HCT116 (cell line): Measurements from ENCODE around the gene SF3B4. TPM values are rescaled to one million over a fixed set of nuclear protein-coding genes. Genes with fewer than 3 reads are reported as not detected.
"Not testable (repeated sequence)": the region's sequence is repeated elsewhere in the genome, so short reads cannot be mapped to it uniquely, and the experiment has no call there.

Source experiments
- ATAC-seq: fragments of 200-7000 bp; cut with Tn5 transposase; 2 replicates; pipeline ENCODE4 v1.9.1; 2020; ENCODE audit warnings: mild to moderate bottlenecking, moderate library complexity
- BruUV-seq: library from RNA; stranded (reverse); fragments of 400-500 nt; replicated peaks from 2 replicates; lab custom pipeline; 2021; lab: Mats Ljungman, UMichigan
- CTCF ChIA-PET: fragments of 300-600 bp; sonication (Branson Sonifier 250); formaldehyde crosslinking; loops from one replicate; lab custom pipeline; 2021; ENCODE audit warnings: antibody characterized with exemption; lab: Charles Lee
- POLR2A ChIA-PET: fragments of 300-600, 350-600 bp; sonication (Branson Sonifier 250); formaldehyde crosslinking; loops from one replicate; lab custom pipeline; 2021; ENCODE audit warnings: antibody characterized with exemption; lab: Charles Lee
- RAD21 ChIA-PET, 2 experiments: fragments of 300-600 bp; sonication (Branson Sonifier 250); formaldehyde crosslinking; loops; one replicate each; lab custom pipeline; 2023; ENCODE audit warnings: low total read pairs in 2 of 2; ENCODE audit not compliant: uncharacterized antibody in 2 of 2, unreplicated experiment in 2 of 2, low non-redundant PET in 1 of 2; lab: Charles Lee
- DNase-seq: peaks from one replicate; pipeline ENCODE4 v3.0.0-alpha.2; 2010; ENCODE audit warnings: low read depth, low spot score
- H2AFZ ChIP-seq: fragments of 200-600 bp; shearing (Covaris generic), sonication (generic); 2 replicates; pipeline ENCODE4 v1.6.1; 2017; ENCODE audit warnings: low read depth, mixed run types, mixed read lengths, antibody characterized with exemption, low read length; ENCODE audit not compliant: poor library complexity, severe bottlenecking
- H3K27ac ChIP-seq: 2 replicates; pipeline ENCODE4 v1.5.1; 2012; ENCODE audit warnings: low read depth, low read length
- H3K27me3 ChIP-seq: fragments of 200-600 bp; sonication (generic); 2 replicates; pipeline ENCODE4 v1.6.1; 2016; ENCODE audit warnings: mixed run types, low read length, mixed read lengths; ENCODE audit not compliant: insufficient read depth
- H3K36me3 ChIP-seq, 2 experiments: fragments of 200-500 bp in 1 of 2; fragments of 200-600 bp in 1 of 2; sonication (Bioruptor generic) in 1 of 2; sonication (generic) in 1 of 2; 2 replicates each; pipeline versions ENCODE4 v1.5.1 to v1.6.1; 2014 to 2016; ENCODE audit warnings: low read length in 2 of 2, inconsistent platforms in 1 of 2, mixed read lengths in 1 of 2, mixed run types in 1 of 2; ENCODE audit not compliant: insufficient read depth in 2 of 2, control insufficient read depth in 1 of 2
- H3K4me1 ChIP-seq, 2 experiments: fragments of 200-600 bp in 1 of 2; sonication (generic) in 1 of 2; 2 replicates each; pipeline versions ENCODE4 v1.5.1 to v1.6.1; 2012 to 2017; ENCODE audit warnings: low read length in 2 of 2, inconsistent platforms in 1 of 2, mild to moderate bottlenecking in 1 of 2, mixed read lengths in 1 of 2, mixed run types in 1 of 2, moderate library complexity in 1 of 2; ENCODE audit not compliant: insufficient read depth in 2 of 2, control insufficient read depth in 1 of 2
- H3K4me2 ChIP-seq: fragments of 200-600 bp; sonication (generic); 2 replicates; pipeline ENCODE4 v1.6.1; 2017; ENCODE audit warnings: mixed run types, low read length, mixed read lengths
- H3K4me3 ChIP-seq, 2 experiments: fragments of 200-600 bp in 1 of 2; sonication (generic) in 1 of 2; replicated peaks in 1 of 2; 2 replicates each; pipeline ENCODE4 v1.5.1; 2011 to 2016; ENCODE audit warnings: low read length in 2 of 2, control low read depth in 1 of 2, low read depth in 1 of 2, mild to moderate bottlenecking in 1 of 2, mixed read lengths in 1 of 2, mixed run types in 1 of 2
- H3K79me2 ChIP-seq: fragments of 200-600 bp; sonication (generic); 2 replicates; pipeline ENCODE4 v1.6.1; 2017; ENCODE audit warnings: mild to moderate bottlenecking, mixed run types, low read length, moderate library complexity, mixed read lengths; ENCODE audit not compliant: insufficient read depth
- H3K9ac ChIP-seq: fragments of 200-600 bp; sonication (generic); 2 replicates; pipeline ENCODE4 v1.6.1; 2016; ENCODE audit warnings: low read length, mixed read lengths
- H3K9me2 ChIP-seq: fragments of 200-600 bp; sonication (generic), shearing (Covaris generic); 2 replicates; pipeline ENCODE4 v1.6.1; 2017; ENCODE audit warnings: mixed run types, mild to moderate bottlenecking, moderate library complexity; ENCODE audit not compliant: insufficient read depth
- H3K9me3 ChIP-seq, 2 experiments: fragments of 200-500 bp in 1 of 2; fragments of 200-600 bp in 1 of 2; sonication (Bioruptor generic) in 1 of 2; sonication (generic) in 1 of 2; 2 replicates each; pipeline ENCODE4 v1.6.1; 2014 to 2017; ENCODE audit warnings: low read length in 2 of 2, mixed read lengths in 2 of 2, inconsistent platforms in 1 of 2, low read depth in 1 of 2, mild to moderate bottlenecking in 1 of 2, mixed run types in 1 of 2, moderate library complexity in 1 of 2; ENCODE audit not compliant: control insufficient read depth in 1 of 2, insufficient read depth in 1 of 2
- H4K20me1 ChIP-seq: fragments of 200-600 bp; sonication (generic), shearing (Covaris generic); 2 replicates; pipeline ENCODE4 v1.6.1; 2017; ENCODE audit warnings: mixed run types, mild to moderate bottlenecking, moderate library complexity; ENCODE audit not compliant: insufficient read depth
- ELF1 ChIP-seq: IDR thresholded peaks from 2 replicates; pipeline ENCODE4 v1.6.1; 2012; ENCODE audit warnings: low read depth, borderline replicate concordance
- FOSL1 ChIP-seq: IDR thresholded peaks from 2 replicates; pipeline ENCODE4 v1.6.1; 2012; ENCODE audit warnings: low read depth
- JUND ChIP-seq: IDR thresholded peaks from 2 replicates; pipeline ENCODE4 v1.6.1; 2012
- MAX ChIP-seq: IDR thresholded peaks from 2 replicates; pipeline ENCODE4 v1.6.1; 2012
- POLR2A ChIP-seq: IDR thresholded peaks from 2 replicates; pipeline ENCODE4 v1.7.0; 2011; ENCODE audit warnings: borderline replicate concordance; ENCODE audit not compliant: insufficient read depth, insufficient read length; ENCODE audit errors: extremely low read depth
- RAD21 ChIP-seq: IDR thresholded peaks from 2 replicates; pipeline ENCODE4 v1.6.1; 2012; ENCODE audit warnings: low read depth, mild to moderate bottlenecking
- SRF ChIP-seq: IDR thresholded peaks from 2 replicates; pipeline ENCODE4 v1.6.1; 2012; ENCODE audit warnings: low read depth
- YY1 ChIP-seq: IDR thresholded peaks from 2 replicates; pipeline ENCODE4 v1.6.1; 2011; ENCODE audit warnings: low read length, low read depth, moderate library complexity, mild to moderate bottlenecking; ENCODE audit not compliant: insufficient replicate concordance; ENCODE audit errors: extremely low read depth
- ZFX ChIP-seq: fragments of 450-650 bp; IDR thresholded peaks from 2 replicates; pipeline ENCODE4 v1.6.1; 2017
- ZNF274 ChIP-seq: fragments of 200-500 bp; sonication (Bioruptor generic); IDR thresholded peaks from 2 replicates; pipeline ENCODE4 v1.6.1; 2014; ENCODE audit warnings: mild to moderate bottlenecking, low read depth, low read length, inconsistent platforms
- intact Hi-C: fragments of 100-400 bp; cut with micrococcal nuclease; formaldehyde crosslinking; loops from 2 replicates; pipeline ENCODE4 v1.10.0; 2022
- total RNA-seq: library from RNA; stranded (reverse); gene quantifications from one replicate; pipeline ENCODE4 v1.2.1, GENCODE V29; 2021; ENCODE audit not compliant: unreplicated experiment
- TF ChIP-seq, protein P1 (sequence below): IDR thresholded peaks from 2 replicates; pipeline ENCODE4 v1.6.1; 2012

Gene SF3B4
- total RNA-seq, 1 experiment from 2014 or later, result 88.5 TPM

- no peak for TF ChIP-seq ELF1
- TF ChIP-seq POLR2A, result no peak
- TF ChIP-seq, protein P1, sequence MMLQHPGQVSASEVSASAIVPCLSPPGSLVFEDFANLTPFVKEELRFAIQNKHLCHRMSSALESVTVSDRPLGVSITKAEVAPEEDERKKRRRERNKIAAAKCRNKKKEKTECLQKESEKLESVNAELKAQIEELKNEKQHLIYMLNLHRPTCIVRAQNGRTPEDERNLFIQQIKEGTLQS, result no peak
- TF ChIP-seq ZFX, result no peak
- no peak for TF ChIP-seq YY1
These were observed 12.8 kb upstream of the SF3B4 start (continued) for GRCh38 chr1:149940427-149940826.

DNA sequence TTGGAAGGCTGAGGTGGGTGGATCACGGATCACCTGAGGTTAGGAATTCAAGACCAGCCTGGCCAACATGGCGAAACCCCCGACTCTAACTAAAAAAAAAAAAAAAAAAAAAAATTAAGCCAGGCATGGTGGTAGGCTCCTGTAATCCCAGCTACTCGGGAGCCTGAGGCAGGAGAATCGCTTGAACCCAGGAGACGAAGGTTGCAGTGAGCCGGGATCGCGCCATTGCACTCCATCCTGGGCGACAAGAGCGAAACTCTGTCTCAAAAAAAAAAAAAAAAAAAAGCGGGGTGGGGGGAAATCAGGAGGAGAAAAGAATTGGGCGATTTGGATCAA lies 11.0 kb upstream of the SF3B4 start:
- DNase-seq, H3K9me2 ChIP-seq, RAD21 ChIA-PET, H3K36me3 ChIP-seq, H3K79me2 ChIP-seq, H3K9me3 ChIP-seq, ATAC-seq, H2AFZ ChIP-seq, H3K27me3 ChIP-seq, H4K20me1 ChIP-seq: not testable (repeated sequence)
- Histone ChIP-seq H3K27ac (peak overlapping the region; percentile 89), H3K4me1 (peaks cover 39 to 66% of the 10 kb centered on the region in 2 experiments), H3K4me2 (peak overlapping the region; percentile 90), H3K9ac (peak overlapping the region; percentile 67), H3K4me3 (peak overlapping the region; percentile 45 to 64)
- ChIA-PET CTCF (interaction anchor here (0.9 to 1.2 kb wide), 2 partner anchors 112 to 227 kb away, joined by 4 read pairs; no protein-coding TSS in a partner anchor), POLR2A (interaction anchor here (0.7 to 4.2 kb wide), 5 partner anchors 9 to 72 kb away, joined by 3 to 43 read pairs (median 4); partner anchors contain the start of gene OTUD7B)
- intact Hi-C loops, result loop anchor here (5.0 kb wide), 1 partner anchor 74 kb away; the partner anchor contains the start of gene OTUD7B
- TSS peak; percentile 46 for BruUV-seq

GRCh38 chr1:149937759-149938158 lies 10.2 kb upstream of the SF3B4 start:
- ChIA-PET RAD21 (no interaction called here), CTCF (interaction anchor here (1.7 kb wide), 1 partner anchor 249 kb away, joined by 8 read pairs; no protein-coding TSS in a partner anchor), POLR2A (interaction anchor here (0.9 to 4.2 kb wide), 3 partner anchors 9 to 94 kb away, joined by 3 to 43 read pairs (median 23); a partner anchor contains a TSS)
- no peaks in the 10 kb centered on the region for H3K79me2 ChIP-seq
- H3K9me2 ChIP-seq, result no peaks in the 10 kb centered on the region
- peak overlapping the region; percentile 67 for H3K9ac ChIP-seq
- H3K4me2 ChIP-seq, result peak overlapping the region; percentile 90
- no peak for ATAC-seq
- TSS peak; percentile 92 for BruUV-seq
- intact Hi-C loops, result loop anchor here (5.0 kb wide), 1 partner anchor 75 kb away; the partner anchor contains the start of gene OTUD7B
- no peaks in the 10 kb centered on the region for H3K9me3 ChIP-seq
- 0 out of 2 replicates have a peak, but pooled peaks have one; percentile 21 for TF ChIP-seq FOSL1
- no peak for TF ChIP-seq SRF
- TF ChIP-seq MAX, result peak; percentile 20; the same call in 1 of the 2 replicates
- TF ChIP-seq RAD21, result no peak
- TF ChIP-seq ZNF274, result no peak
- TF ChIP-seq JUND, result no peak
- no peaks in the 10 kb centered on the region for H3K36me3 ChIP-seq
- peak overlapping the region; percentile 89 for H3K27ac ChIP-seq
- no peaks in the 10 kb centered on the region for H3K27me3 ChIP-seq
- H4K20me1 ChIP-seq, result no peaks in the 10 kb centered on the region
- no peak for DNase-seq
- peak overlapping the region; percentile 45 to 64 for H3K4me3 ChIP-seq
- no peak overlapping the region for H2AFZ ChIP-seq
- H3K4me1 ChIP-seq, result peaks cover 39 to 66% of the 10 kb centered on the region in 2 experiments
